Adrenal gland (tissue), 12 donors: Measurements from ENCODE around the gene WWC2. TPM values are rescaled to one million over a fixed set of nuclear protein-coding genes. Genes with fewer than 3 reads are reported as not detected.

ENCODE experiments used
- DNase-seq, 7 donors: peaks; one replicate each; pipeline ENCODE4 v3.0.0-alpha.2; 2019 to 2020
- H3K27ac ChIP-seq, 5 donors: fragments of 200-600 bp; sonication (generic) in 4 of 5; 1 replicate in 3 of 5; 2 replicates in 2 of 5; pipeline versions ENCODE4 v1.5.1 to v1.8.0; 2016 to 2020; ENCODE audit warnings: mild to moderate bottlenecking in 1 of 5
- H3K27me3 ChIP-seq: fragments of 200-600 bp; 2 replicates; pipeline ENCODE4 v1.8.0; 2021
- H3K36me3 ChIP-seq, 2 donors: fragments of 200-600 bp; replicated peaks in 1 of 2; 1 replicate in 1 of 2; 2 replicates in 1 of 2; pipeline versions ENCODE4 v1.5.1 to v1.8.0; 2018 to 2022
- H3K4me1 ChIP-seq, 2 donors: fragments of 200-600 bp; replicated peaks in 1 of 2; 1 replicate in 1 of 2; 2 replicates in 1 of 2; pipeline versions ENCODE4 v1.5.1 to v1.8.0; 2018 to 2021
- H3K4me3 ChIP-seq, 4 donors: fragments of 200-600 bp; sonication (generic) in 3 of 4; one replicate each; pipeline ENCODE4 v1.5.1; 2016 to 2018
- H3K9me3 ChIP-seq, 3 donors: fragments of 200-600 bp; sonication (generic) in 1 of 3; replicated peaks in 1 of 3; 1 replicate in 2 of 3; 2 replicates in 1 of 3; pipeline versions ENCODE4 v1.5.1 to v1.8.0; 2016 to 2021
- POLR2A ChIP-seq, 2 donors: fragments of 450-650 bp; IDR thresholded peaks; one replicate each; pipeline ENCODE4 v1.6.1; 2017; ENCODE audit warnings: antibody characterized with exemption in 2 of 2, mild to moderate bottlenecking in 2 of 2, moderate library complexity in 1 of 2
- WGBS, 4 donors: extraction: QIAGEN DNeasy Blood & Tissue Kit in 2 of 4; methylation state at CpG; one replicate each; pipeline versions ENCODE4 v1.1.5 to v1.1.7; 2013 to 2017; 5-methylcytosine and 5-hydroxymethylcytosine counted together
- intact Hi-C, 2 donors: fragments of 100-400 bp; cut with DNase I; formaldehyde crosslinking; loops; one replicate each; pipeline versions ENCODE4 v1.14.1 to v1.15.0; 2022 to 2023
- polyA plus RNA-seq, 3 donors: library from polyadenylated mRNA; stranded (reverse); fragments of 200-250 nt in 2 of 3; fragments of 350-450 nt in 1 of 3; fragmentation: Illumina TruSeq in 1 of 3; extraction: RNeasy Lipid Tissue Mini Kit (QIAGEN cat#74804) in 1 of 3; gene quantifications; one replicate each; pipeline ENCODE4 v1.2.3, GENCODE V29; 2013 to 2014
- total RNA-seq, 9 donors: library from RNA; depleted of rRNA in 4 of 9; stranded (reverse); fragments of >200 nt in 4 of 9; fragments of 120-200 nt in 1 of 9; fragmentation: NEBNext Ultra II Directional in 1 of 9; extraction: Animal tissue kit (Norgen Biotek cat#: 25700) in 1 of 9; gene quantifications; one replicate each; pipeline versions ENCODE4 v1.1.0 to v1.2.4, GENCODE V29; 2013 to 2023
- TF ChIP-seq, protein P1 (sequence below), 6 experiments: fragments of 450-650 bp in 4 of 6; fragments of 200-600 bp in 2 of 6; sonication (generic) in 1 of 6; IDR thresholded peaks; 1 replicate in 5 of 6; 2 replicates in 1 of 6; pipeline versions ENCODE4 v1.5.1 to v1.8.0; 2016 to 2021; ENCODE audit warnings: antibody characterized with exemption in 6 of 6, mild to moderate bottlenecking in 2 of 6, moderate library complexity in 1 of 6
- donor health status: healthy with polysubstance abuse.
- donor health status: Bipolar disorder and iron deficiency.
- donor health status: DM: yes; HTN: yes; CAD: no.
- donor health status: DM: no; HTN: no; CAD: no.
- donor health status: DM: no; HTN: no; CAD: no.
- donor health status: DM: yes; HTN: yes; CAD: no.

Gene WWC2
- total and polyA plus RNA-seq, 12 donors = 3.1 to 27.9 (median 17.4) TPM

DNA sequence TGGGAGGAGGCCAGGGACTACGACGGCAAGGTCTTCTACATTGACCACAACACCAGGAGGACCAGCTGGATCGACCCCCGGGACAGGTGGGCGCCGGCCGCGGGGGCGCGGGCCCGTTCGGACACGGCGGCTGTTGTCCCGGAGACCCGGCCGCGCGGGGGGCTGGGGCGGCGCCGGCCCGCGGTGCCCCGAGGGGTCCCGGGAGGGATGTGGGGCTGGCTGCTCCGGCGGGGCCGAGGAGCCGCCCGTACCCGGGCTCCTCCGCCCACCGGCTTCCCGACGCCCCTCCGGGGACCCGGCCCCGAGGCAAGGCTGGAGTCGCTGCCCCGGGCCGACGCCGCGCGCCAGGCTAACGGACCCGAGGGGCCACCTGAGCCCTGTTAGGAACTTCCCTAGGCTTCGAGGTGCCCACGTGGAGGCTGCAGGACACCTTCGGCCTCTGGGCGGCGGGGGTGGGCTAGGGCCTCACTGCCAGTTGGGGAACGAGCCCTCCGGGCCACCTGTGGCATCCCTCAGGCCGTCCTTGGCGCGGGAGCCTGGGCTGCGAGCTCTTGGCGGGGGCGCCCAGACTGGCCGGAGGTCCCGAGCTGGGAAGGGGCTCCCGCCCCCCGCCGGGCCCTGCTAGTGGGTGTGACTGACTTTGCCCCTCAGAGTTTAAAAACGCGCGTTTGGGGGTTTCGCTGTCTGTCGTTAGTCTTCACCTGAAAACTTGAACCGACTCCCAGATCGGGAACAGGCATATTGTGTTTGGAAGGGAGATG is 660 bp downstream of the WWC2 start:
- H3K4me1 ChIP-seq = peaks cover 6 to 22% of the 10 kb centered on the region in 2 donors
- H3K27ac ChIP-seq = peak overlapping the region in 4 of 5 donors; percentile 96 to 98 (median 96)
- H3K4me3 ChIP-seq = peak overlapping the region; percentile 60 to 70 (median 62)
- intact Hi-C loops = no loop called here
- 1 to 4% (median 2%) methylated on average over 17 to 73 of the region's 73 CpGs for WGBS, 4 donors
- peak; percentile 32 to 56 (median 37) for DNase-seq
- TF ChIP-seq POLR2A (IDR thresholded peaks at IDR 0.05) = no peak
- TF ChIP-seq, protein P1, sequence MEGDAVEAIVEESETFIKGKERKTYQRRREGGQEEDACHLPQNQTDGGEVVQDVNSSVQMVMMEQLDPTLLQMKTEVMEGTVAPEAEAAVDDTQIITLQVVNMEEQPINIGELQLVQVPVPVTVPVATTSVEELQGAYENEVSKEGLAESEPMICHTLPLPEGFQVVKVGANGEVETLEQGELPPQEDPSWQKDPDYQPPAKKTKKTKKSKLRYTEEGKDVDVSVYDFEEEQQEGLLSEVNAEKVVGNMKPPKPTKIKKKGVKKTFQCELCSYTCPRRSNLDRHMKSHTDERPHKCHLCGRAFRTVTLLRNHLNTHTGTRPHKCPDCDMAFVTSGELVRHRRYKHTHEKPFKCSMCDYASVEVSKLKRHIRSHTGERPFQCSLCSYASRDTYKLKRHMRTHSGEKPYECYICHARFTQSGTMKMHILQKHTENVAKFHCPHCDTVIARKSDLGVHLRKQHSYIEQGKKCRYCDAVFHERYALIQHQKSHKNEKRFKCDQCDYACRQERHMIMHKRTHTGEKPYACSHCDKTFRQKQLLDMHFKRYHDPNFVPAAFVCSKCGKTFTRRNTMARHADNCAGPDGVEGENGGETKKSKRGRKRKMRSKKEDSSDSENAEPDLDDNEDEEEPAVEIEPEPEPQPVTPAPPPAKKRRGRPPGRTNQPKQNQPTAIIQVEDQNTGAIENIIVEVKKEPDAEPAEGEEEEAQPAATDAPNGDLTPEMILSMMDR (IDR thresholded peaks at IDR 0.05) = peak in 1 of 6 experiments; percentile 8
- H3K9me3 ChIP-seq = no peaks in the 10 kb centered on the region
- H3K27me3 ChIP-seq = no peaks in the 10 kb centered on the region
- H3K36me3 ChIP-seq = no peaks in the 10 kb centered on the region

DNA sequence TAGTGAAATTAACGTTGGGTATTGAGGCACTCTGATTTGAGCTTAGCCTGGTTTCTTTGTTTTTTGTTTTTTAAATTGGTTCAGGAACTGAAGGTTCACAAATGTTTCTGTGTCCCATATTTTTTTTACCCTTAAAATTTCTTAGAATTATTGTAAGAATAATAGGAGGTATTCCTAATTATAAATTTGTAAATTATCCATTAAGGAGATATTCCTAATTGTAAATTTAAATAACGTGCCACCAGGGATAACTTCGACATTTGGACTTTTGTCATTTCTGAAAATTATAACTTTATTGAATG is 1.2 kb downstream of the WWC2 start:
- intact Hi-C loops = no loop called here
- no peaks in the 10 kb centered on the region for H3K36me3 ChIP-seq
- peak overlapping the region in 2 of 4 donors; percentile 63 to 70 for H3K4me3 ChIP-seq
- H3K27ac ChIP-seq = no peak overlapping the region
- WGBS, 4 donors = 48 to 58% (median 50%) methylated on average over 3 of the region's 3 CpGs
- H3K4me1 ChIP-seq = peaks cover 6 to 22% of the 10 kb centered on the region in 2 donors
- TF ChIP-seq, protein P1 (IDR thresholded peaks at IDR 0.05) = no peak
- no peak for TF ChIP-seq POLR2A (IDR thresholded peaks at IDR 0.05)
- no peak for DNase-seq
- H3K9me3 ChIP-seq = no peaks in the 10 kb centered on the region
- H3K27me3 ChIP-seq = no peaks in the 10 kb centered on the region

DNA sequence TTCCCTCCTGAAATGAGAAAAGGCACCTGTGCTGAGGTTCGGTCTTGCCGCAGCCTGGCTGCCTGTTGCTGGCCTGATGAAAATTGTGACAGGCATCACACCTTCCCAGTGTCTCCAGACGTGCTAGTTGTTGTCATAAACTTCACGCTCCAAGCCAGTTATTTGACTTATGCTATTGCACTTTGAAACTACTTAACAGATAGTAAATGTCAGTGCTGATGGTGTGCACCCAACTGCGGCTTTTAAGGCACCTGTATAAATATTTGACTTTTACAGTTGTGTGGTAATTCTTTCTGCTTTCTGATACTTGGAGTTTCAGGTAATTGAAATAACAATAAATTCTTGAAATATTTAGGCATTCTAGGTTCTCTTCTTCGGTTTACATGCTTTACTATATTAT is 1.8 kb downstream of the WWC2 start:
- H3K9me3 ChIP-seq = no peaks in the 10 kb centered on the region
- H3K4me1 ChIP-seq = peaks cover 6 to 22% of the 10 kb centered on the region in 2 donors
- H3K27ac ChIP-seq = no peak overlapping the region
- H3K36me3 ChIP-seq = no peaks in the 10 kb centered on the region
- 80 to 88% (median 84%) methylated on average over 6 of the region's 6 CpGs for WGBS, 4 donors
- intact Hi-C loops = no loop called here
- peak overlapping the region in 1 of 4 donors; percentile 70 for H3K4me3 ChIP-seq
- H3K27me3 ChIP-seq = no peaks in the 10 kb centered on the region
- no peak for TF ChIP-seq POLR2A (IDR thresholded peaks at IDR 0.05)
- TF ChIP-seq, protein P1 (IDR thresholded peaks at IDR 0.05) = no peak
- no peak for DNase-seq

DNA sequence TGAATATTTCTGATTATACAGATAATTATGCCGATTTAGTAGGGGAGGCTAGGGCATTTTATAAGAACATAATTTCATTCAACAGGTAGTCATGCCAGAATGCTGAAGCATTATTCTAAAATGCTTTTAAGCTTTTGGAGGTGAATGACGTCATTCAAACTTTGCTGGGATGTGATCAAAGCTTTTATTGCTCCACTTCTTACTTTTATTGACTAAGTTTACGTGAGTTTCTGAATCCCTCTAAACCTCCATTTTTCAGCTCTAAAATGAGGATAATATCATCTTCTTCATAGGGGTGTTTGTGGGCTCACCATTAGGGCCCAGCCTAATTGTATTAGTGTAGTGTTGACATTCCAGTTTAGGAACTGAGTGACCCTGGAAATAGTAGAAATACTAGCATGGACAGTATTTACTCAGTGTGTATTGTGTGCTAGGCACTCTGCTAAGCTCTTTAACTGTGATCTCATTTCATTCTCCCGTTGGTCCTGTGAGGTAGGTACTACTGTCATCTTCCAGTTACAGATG is 3.0 kb downstream of the WWC2 start:
- intact Hi-C loops = no loop called here
- 77 to 86% (median 78%) methylated on average over 4 of the region's 4 CpGs for WGBS, 4 donors

More for the DNA sequence above, 3.0 kb downstream of the WWC2 start:
- no peaks in the 10 kb centered on the region for H3K36me3 ChIP-seq
- H3K4me3 ChIP-seq = no peak overlapping the region
- H3K9me3 ChIP-seq = no peaks in the 10 kb centered on the region
- peaks cover 6 to 22% of the 10 kb centered on the region in 2 donors for H3K4me1 ChIP-seq
- no peaks in the 10 kb centered on the region for H3K27me3 ChIP-seq
- DNase-seq = no peak
- H3K27ac ChIP-seq = no peak overlapping the region
- TF ChIP-seq POLR2A (IDR thresholded peaks at IDR 0.05) = no peak
- TF ChIP-seq, protein P1 (IDR thresholded peaks at IDR 0.05) = no peak
